Measurements from ENCODE around the gene USE1. TPM values are rescaled to one million over a fixed set of nuclear protein-coding genes. Genes with fewer than 3 reads are reported as not detected.

The USE1 gene
- total RNA-seq, 1 experiment from 2014 or later, result 27.5 TPM

GRCh38 chr19:17237747-17238706 is 22.9 kb downstream of the USE1 start:
- H3K79me2 ChIP-seq (ENCODE audit: insufficient read depth, low read length), result peaks cover 56% of the 10 kb centered on the region
- no peak overlapping the region for H3K4me3 ChIP-seq (replicated peaks in 1 of 2; ENCODE audit: low read depth in 1 of 2, low read length in 2 of 2)
- H3K9me2 ChIP-seq (ENCODE audit: insufficient read depth), result no peaks in the 10 kb centered on the region
- no TSS peak for BruUV-seq (replicated peaks)
- no peak for DNase-seq (ENCODE audit: low read depth, low spot score)
- H3K9ac ChIP-seq (ENCODE audit: low read length), result no peak overlapping the region
- no peak overlapping the region for H3K4me2 ChIP-seq (ENCODE audit: low read length)
- no peaks in the 10 kb centered on the region for H3K27me3 ChIP-seq (ENCODE audit: insufficient read depth, low read length)
- ChIA-PET CTCF (no interaction called here), POLR2A (interaction anchor here (3.8 kb wide), 1 partner anchor 12 kb away, joined by 29 read pairs; the partner anchor contains the start of gene OCEL1), RAD21 (ENCODE audit: low non-redundant PET in 1 of 2, low total read pairs in 2 of 2, uncharacterized antibody in 2 of 2, unreplicated experiment in 2 of 2) (no interaction called here)
- peaks cover 0 to 15% of the 10 kb centered on the region in 2 experiments; a peak in 3 of 4 replicates for H3K36me3 ChIP-seq (ENCODE audit: control insufficient read depth in 1 of 2, insufficient read depth in 2 of 2, low read length in 2 of 2)
- no peaks in the 10 kb centered on the region for H3K9me3 ChIP-seq (ENCODE audit: control insufficient read depth in 1 of 2, insufficient read depth in 1 of 2, low read depth in 1 of 2, low read length in 2 of 2)
- H4K20me1 ChIP-seq (ENCODE audit: insufficient read depth), result peaks cover 7% of the 10 kb centered on the region; the same call in 1 of the 2 replicates
- no peak overlapping the region for H3K27ac ChIP-seq (ENCODE audit: low read depth, low read length)
- peaks cover 20 to 37% of the 10 kb centered on the region in 2 experiments for H3K4me1 ChIP-seq (ENCODE audit: control insufficient read depth in 1 of 2, insufficient read depth in 2 of 2, low read length in 2 of 2)
- no peak overlapping the region for H2AFZ ChIP-seq (ENCODE audit: low read depth, low read length, poor library complexity, severe bottlenecking)
- TF ChIP-seq POLR2AphosphoS5 (IDR thresholded peaks at IDR 0.05; ENCODE audit: low read depth, low read length) (no peak), ATF3 (IDR thresholded peaks at IDR 0.05) (no peak), CBX3 (IDR thresholded peaks at IDR 0.05; ENCODE audit: low read depth) (no peak), EZH2 (IDR thresholded peaks at IDR 0.05) (no peak), CEBPB (IDR thresholded peaks at IDR 0.05; ENCODE audit: low read depth) (no peak), ZFX (IDR thresholded peaks at IDR 0.05) (no peak), CTCF (IDR thresholded peaks at IDR 0.05 in 2 of 3, conservative IDR thresholded peaks at IDR 0.05 in 1 of 3; ENCODE audit: borderline replicate concordance in 1 of 3, insufficient read depth in 1 of 3, low read depth in 2 of 3, low read length in 2 of 3) (no peak), SRF (IDR thresholded peaks at IDR 0.05; ENCODE audit: low read depth) (no peak), ZBTB33 (IDR thresholded peaks at IDR 0.05; ENCODE audit: extremely low read depth, insufficient replicate concordance, low read length) (no peak), YY1 (IDR thresholded peaks at IDR 0.05; ENCODE audit: extremely low read depth, insufficient replicate concordance, low read depth, low read length) (no peak), SIN3A (IDR thresholded peaks at IDR 0.05; ENCODE audit: low read depth) (no peak), EGR1 (IDR thresholded peaks at IDR 0.05; ENCODE audit: low read depth) (no peak), EZH2phosphoT487 (IDR thresholded peaks at IDR 0.05; ENCODE audit: borderline replicate concordance) (no peak), ELF1 (IDR thresholded peaks at IDR 0.05; ENCODE audit: borderline replicate concordance, low read depth) (no peak), JUND (IDR thresholded peaks at IDR 0.05) (no peak), ZNF274 (IDR thresholded peaks at IDR 0.05; ENCODE audit: low read depth, low read length) (no peak), REST (IDR thresholded peaks at IDR 0.05; ENCODE audit: low read depth) (no peak), RAD21 (IDR thresholded peaks at IDR 0.05; ENCODE audit: low read depth) (no peak), FOSL1 (IDR thresholded peaks at IDR 0.05; ENCODE audit: low read depth) (no peak), POLR2A (IDR thresholded peaks at IDR 0.05; ENCODE audit: borderline replicate concordance, extremely low read depth, insufficient read depth, insufficient read length) (no peak)
- ATAC-seq, result no peak
- intact Hi-C loops (cut with micrococcal nuclease), result no loop called here

All from HCT116 (cell line).